Parathyroid adenoma (tissue), 2 donors: ENCODE measurements around the gene PKD1L1.

ENCODE experiments used
- H2AFZ ChIP-seq: fragments of 300-600 bp; sonication (generic); one replicate; pipeline ENCODE4 v1.7.0; 2017; ENCODE audit warnings: antibody characterized with exemption, mild to moderate bottlenecking
- H3K27ac ChIP-seq: fragments of 300-600 bp; sonication (generic); one replicate; pipeline ENCODE4 v1.7.0; 2017
- H3K27me3 ChIP-seq: fragments of 300-600 bp; sonication (generic); one replicate; pipeline ENCODE4 v1.7.0; 2017; ENCODE audit warnings: low read length; ENCODE audit not compliant: control insufficient read depth, insufficient read depth
- H3K36me3 ChIP-seq: fragments of 300-600 bp; sonication (generic); one replicate; pipeline ENCODE4 v1.7.0; 2017; ENCODE audit warnings: low read length; ENCODE audit not compliant: control insufficient read depth, insufficient read depth
- H3K4me1 ChIP-seq: fragments of 300-600 bp; sonication (generic); one replicate; pipeline ENCODE4 v1.7.0; 2017; ENCODE audit warnings: control low read depth
- H3K4me2 ChIP-seq: fragments of 300-600 bp; sonication (generic); one replicate; pipeline ENCODE4 v1.7.0; 2017; ENCODE audit warnings: low read length
- H3K4me3 ChIP-seq: fragments of 300-600 bp; sonication (generic); one replicate; pipeline ENCODE4 v1.7.0; 2017; ENCODE audit warnings: low read depth, low read length
- H3K79me2 ChIP-seq: fragments of 300-600 bp; sonication (generic); one replicate; pipeline ENCODE4 v1.7.0; 2017; ENCODE audit warnings: control low read depth
- H3K9ac ChIP-seq: fragments of 300-600 bp; sonication (generic); one replicate; pipeline ENCODE4 v1.7.0; 2017; ENCODE audit warnings: mild to moderate bottlenecking
- H3K9me3 ChIP-seq: fragments of 300-600 bp; sonication (generic); one replicate; pipeline ENCODE4 v1.7.0; 2017; ENCODE audit warnings: low read length; ENCODE audit not compliant: control insufficient read depth
- CTCF ChIP-seq: fragments of 300-600 bp; sonication (generic); IDR thresholded peaks from one replicate; pipeline ENCODE4 v1.7.0; 2017; ENCODE audit warnings: antibody characterized with exemption, mild to moderate bottlenecking
- donor health status: primary hyperparathyroidism.

PKD1L1 gene

GRCh38 chr7:47896809-47897423 lies 51.4 kb downstream of the PKD1L1 start:
- no peak for TF ChIP-seq CTCF
- Histone ChIP-seq H3K36me3 (no peaks in the 10 kb centered on the region), H3K27me3 (no peaks in the 10 kb centered on the region), H3K4me2 (no peak overlapping the region), H3K9ac (no peak overlapping the region), H3K79me2 (no peaks in the 10 kb centered on the region), H3K9me3 (no peaks in the 10 kb centered on the region), H3K4me1 (no peaks in the 10 kb centered on the region), H3K4me3 (no peak overlapping the region), H3K27ac (no peak overlapping the region), H2AFZ (no peak overlapping the region)

GRCh38 chr7:47895026-47895425 lies 53.2 kb downstream of the PKD1L1 start:
- Histone ChIP-seq H3K4me2 (no peak overlapping the region), H3K79me2 (no peaks in the 10 kb centered on the region)

GRCh38 chr7:47893721-47894365 lies 54.4 kb downstream of the PKD1L1 start:
- no peak overlapping the region for H3K4me2 ChIP-seq
- H3K9me3 ChIP-seq: no peaks in the 10 kb centered on the region
- no peaks in the 10 kb centered on the region for H3K79me2 ChIP-seq
- H3K27ac ChIP-seq: no peak overlapping the region
- no peaks in the 10 kb centered on the region for H3K36me3 ChIP-seq
- H3K27me3 ChIP-seq: no peaks in the 10 kb centered on the region
- no peak for TF ChIP-seq CTCF
- H3K9ac ChIP-seq: no peak overlapping the region
- peaks cover 5% of the 10 kb centered on the region for H3K4me1 ChIP-seq
- H2AFZ ChIP-seq: no peak overlapping the region
- no peak overlapping the region for H3K4me3 ChIP-seq

More at GRCh38 chr7:47895026-47895425, 53.2 kb downstream of the PKD1L1 start:
- Histone ChIP-seq H2AFZ (no peak overlapping the region), H3K4me3 (no peak overlapping the region), H3K27me3 (no peaks in the 10 kb centered on the region), H3K9ac (no peak overlapping the region), H3K36me3 (no peaks in the 10 kb centered on the region), H3K4me1 (peaks cover 5% of the 10 kb centered on the region), H3K9me3 (no peaks in the 10 kb centered on the region), H3K27ac (no peak overlapping the region)
- TF ChIP-seq CTCF: no peak

- Histone ChIP-seq H3K27me3 (no peaks in the 10 kb centered on the region), H3K36me3 (no peaks in the 10 kb centered on the region), H3K27ac (no peak overlapping the region), H3K9me3 (no peaks in the 10 kb centered on the region), H3K4me2 (no peak overlapping the region), H3K79me2 (no peaks in the 10 kb centered on the region), H3K9ac (no peak overlapping the region), H2AFZ (no peak overlapping the region), H3K4me3 (no peak overlapping the region), H3K4me1 (peaks cover 5% of the 10 kb centered on the region)
- no peak for TF ChIP-seq CTCF
Observed at GRCh38 chr7:47893238-47893637, 55.0 kb downstream of the PKD1L1 start.

- Histone ChIP-seq H3K4me3 (no peak overlapping the region), H3K27ac (no peak overlapping the region), H3K9me3 (no peaks in the 10 kb centered on the region), H3K27me3 (no peaks in the 10 kb centered on the region), H3K4me2 (no peak overlapping the region), H3K4me1 (peaks cover 5% of the 10 kb centered on the region), H3K9ac (no peak overlapping the region), H3K79me2 (no peaks in the 10 kb centered on the region), H3K36me3 (no peaks in the 10 kb centered on the region), H2AFZ (peak overlapping the region; percentile 47)
- TF ChIP-seq CTCF: no peak
Observed at GRCh38 chr7:47890606-47891005, 57.7 kb downstream of the PKD1L1 start.
